Measurements from ENCODE around the gene PROCA1. TPM values are rescaled to one million over a fixed set of nuclear protein-coding genes. Genes with fewer than 3 reads are reported as not detected.
A peak's percentile ranks its signal among the peaks of the same experiment; 100 is the strongest.

The PROCA1 gene
- total and polyA plus RNA-seq, 9 of the 15 experiments (the other 6 are each of a cell fraction or from before 2014, with no cell fraction given): 0.78 to 16.2 (median 5.6) TPM

- TF ChIP-seq ESRRB (CRISPR knock-in tag; IDR thresholded peaks at IDR 0.05; ENCODE audit: borderline replicate concordance) (no peak), ZNF280B (CRISPR knock-in tag; IDR thresholded peaks at IDR 0.05) (no peak), ZNF780A (CRISPR knock-in tag; IDR thresholded peaks at IDR 0.05) (no peak), KLF1 (tag; IDR thresholded peaks at IDR 0.05) (no peak), HES1 (IDR thresholded peaks at IDR 0.05; ENCODE audit: low read depth) (no peak), GABPA (tag; conservative IDR thresholded peaks at IDR 0.05; ENCODE audit: low read depth) (0 out of 2 replicates have a peak, but pooled peaks have one; percentile 22), BCL6 (CRISPR knock-in tag; IDR thresholded peaks at IDR 0.05) (no peak), IRF2 (CRISPR knock-in tag; IDR thresholded peaks at IDR 0.05) (no peak), ZNF592 (IDR thresholded peaks at IDR 0.05) (no peak; the same call in 1 of the 2 replicates), PBX2 (CRISPR knock-in tag; IDR thresholded peaks at IDR 0.05; ENCODE audit: low read depth) (no peak), PBX2 (tag; conservative IDR thresholded peaks at IDR 0.05; ENCODE audit: low read depth) (no peak), KDM2B (CRISPR knock-in tag; IDR thresholded peaks at IDR 0.05) (no peak), ZNF57 (CRISPR knock-in tag; IDR thresholded peaks at IDR 0.05) (no peak), ZNF707 (CRISPR knock-in tag; conservative IDR thresholded peaks at IDR 0.05) (no peak), BRD9 (IDR thresholded peaks at IDR 0.05; ENCODE audit: low read depth, partially characterized antibody) (no peak), ARID3B (CRISPR knock-in tag; IDR thresholded peaks at IDR 0.05; ENCODE audit: borderline replicate concordance) (no peak), EGR1 (conservative IDR thresholded peaks at IDR 0.05) (peak; percentile 41), ZFX (CRISPR knock-in tag; IDR thresholded peaks at IDR 0.05) (no peak)
Observed at GRCh38 chr17:28712032-28712704, 480 bp upstream of the PROCA1 start (continued).
